GM18508 (cell line): ENCODE measurements around the gene MAML3.

Experiments used
- ATAC-seq: cut with Tn5 transposase; IDR thresholded peaks from one replicate; pipeline ENCODE4 v1.9.1; 2021; ENCODE audit warnings: moderate number of reproducible peaks; ENCODE audit not compliant: insufficient read depth, unreplicated experiment

MAML3 gene

GRCh38 chr4:139854668-139855403, 299.1 kb downstream of the MAML3 start:
- no peak for ATAC-seq

GRCh38 chr4:139853309-139853708, 300.7 kb downstream of the MAML3 start:
- no peak for ATAC-seq

- ATAC-seq: no peak
These were observed 301.2 kb downstream of the MAML3 start for GRCh38 chr4:139852612-139853269.

GRCh38 chr4:139851639-139852038, 302.3 kb downstream of the MAML3 start:
- ATAC-seq: no peak

- ATAC-seq: no peak
These were observed 302.9 kb downstream of the MAML3 start for GRCh38 chr4:139851133-139851532.

GRCh38 chr4:139849219-139849618, 304.8 kb downstream of the MAML3 start:
- no peak for ATAC-seq

GRCh38 chr4:139848028-139848427, 306.0 kb downstream of the MAML3 start:
- ATAC-seq: no peak

- no peak for ATAC-seq
These were observed 306.4 kb downstream of the MAML3 start for GRCh38 chr4:139847602-139848001.

GRCh38 chr4:139846766-139847165, 307.2 kb downstream of the MAML3 start:
- no peak for ATAC-seq

GRCh38 chr4:139845453-139846093, 308.4 kb downstream of the MAML3 start:
- no peak for ATAC-seq

- no peak for ATAC-seq
These were observed 309.4 kb downstream of the MAML3 start for GRCh38 chr4:139844459-139845036.

- ATAC-seq: no peak
These were observed 309.9 kb downstream of the MAML3 start for GRCh38 chr4:139844057-139844456.

GRCh38 chr4:139843641-139844040, 310.3 kb downstream of the MAML3 start:
- no peak for ATAC-seq

GRCh38 chr4:139841464-139842195, 312.4 kb downstream of the MAML3 start:
- no peak for ATAC-seq

GRCh38 chr4:139840773-139841172, 313.2 kb downstream of the MAML3 start:
- no peak for ATAC-seq

- ATAC-seq: no peak
These were observed 314.5 kb downstream of the MAML3 start for GRCh38 chr4:139839403-139840031.

GRCh38 chr4:139838811-139839210, 315.2 kb downstream of the MAML3 start:
- ATAC-seq: no peak

- ATAC-seq: no peak
These were observed 319.0 kb downstream of the MAML3 start for GRCh38 chr4:139834981-139835391.

- ATAC-seq: no peak
These were observed 319.7 kb downstream of the MAML3 start for GRCh38 chr4:139834226-139834662.
